Measurements from ENCODE around the gene PELI1. TPM values are rescaled to one million over a fixed set of nuclear protein-coding genes. Genes with fewer than 3 reads are reported as not detected.

Gene PELI1
- total and polyA plus RNA-seq, 2 experiments from 2014 or later, result 2.8 to 7.8 TPM

DNA sequence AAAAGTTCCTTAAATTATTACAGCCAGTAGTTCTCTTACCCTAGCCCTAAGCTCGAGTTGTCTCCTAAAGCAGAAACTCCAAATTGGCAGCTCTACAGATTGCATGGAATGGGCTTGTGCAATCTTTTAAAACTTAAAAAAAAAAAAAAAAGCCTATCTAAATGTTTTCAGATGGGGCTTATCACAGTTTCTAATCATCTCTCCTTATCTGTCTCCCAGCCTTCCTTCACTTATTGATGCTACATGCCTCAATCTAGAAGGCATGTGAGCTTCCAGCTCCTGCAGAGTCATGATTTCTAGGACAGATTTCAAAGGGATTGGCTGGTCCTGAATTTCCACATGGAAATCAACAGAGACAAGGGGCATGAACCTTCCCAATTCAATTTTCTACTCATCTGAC is 33.1 kb upstream of the PELI1 start:
- Histone ChIP-seq H3K9me2 (ENCODE audit: insufficient read depth) (no peaks in the 10 kb centered on the region), H3K79me2 (ENCODE audit: insufficient read depth) (no peaks in the 10 kb centered on the region), H3K4me2 (ENCODE audit: unreplicated experiment) (no peak overlapping the region), H3F3A (ENCODE audit: insufficient read depth) (no peaks in the 10 kb centered on the region), H3K9ac (no peak overlapping the region), H3K4me3 (no peak overlapping the region), H3K27ac (no peak overlapping the region), H3K36me3 (ENCODE audit: low read depth) (no peaks in the 10 kb centered on the region), H3K4me1 (ENCODE audit: insufficient read depth) (no peaks in the 10 kb centered on the region), H3K27me3 (replicated peaks; ENCODE audit: insufficient read depth) (no peaks in the 10 kb centered on the region), H4K20me1 (ENCODE audit: insufficient read depth) (no peaks in the 10 kb centered on the region), H2AFZ (no peak overlapping the region), H3K9me3 (ENCODE audit: low read depth) (no peaks in the 10 kb centered on the region)
- peak; percentile 46 for DNase-seq
- 0 to 9% methylated on average over 1 of the region's 1 CpG for WGBS, 2 experiments (ENCODE audit: low coverage in 1 of 2, low lambda C conversion rate in 2 of 2, missing lambda C conversion rate in 2 of 2)
- in situ Hi-C loops (cut with MboI), result no loop called here
- TF ChIP-seq EZH2phosphoT487 (IDR thresholded peaks at IDR 0.05; ENCODE audit: insufficient read depth, low read depth), result no peak
- TF ChIP-seq EZH2 (IDR thresholded peaks at IDR 0.05; ENCODE audit: insufficient read depth, poor library complexity, severe bottlenecking), result no peak

- WGBS, 2 experiments (ENCODE audit: low coverage in 1 of 2, low lambda C conversion rate in 2 of 2, missing lambda C conversion rate in 2 of 2), result 80 to 83% methylated on average over 5 of the region's 5 CpGs
- no peaks in the 10 kb centered on the region for H3K4me1 ChIP-seq (ENCODE audit: insufficient read depth)
- no peaks in the 10 kb centered on the region for H3K27me3 ChIP-seq (replicated peaks; ENCODE audit: insufficient read depth)
- DNase-seq, result no peak
- H3K36me3 ChIP-seq (ENCODE audit: low read depth), result no peaks in the 10 kb centered on the region
- no peaks in the 10 kb centered on the region for H4K20me1 ChIP-seq (ENCODE audit: insufficient read depth)
- no peak for TF ChIP-seq EZH2phosphoT487 (IDR thresholded peaks at IDR 0.05; ENCODE audit: insufficient read depth, low read depth)
- no peak for TF ChIP-seq EZH2 (IDR thresholded peaks at IDR 0.05; ENCODE audit: insufficient read depth, poor library complexity, severe bottlenecking)
- no peak overlapping the region for H3K4me3 ChIP-seq
- no peak overlapping the region for H2AFZ ChIP-seq
- H3K9ac ChIP-seq, result no peak overlapping the region
- H3K79me2 ChIP-seq (ENCODE audit: insufficient read depth), result no peaks in the 10 kb centered on the region
- H3K27ac ChIP-seq, result no peak overlapping the region
- no peaks in the 10 kb centered on the region for H3K9me2 ChIP-seq (ENCODE audit: insufficient read depth)
- no peaks in the 10 kb centered on the region for H3K9me3 ChIP-seq (ENCODE audit: low read depth)
- in situ Hi-C loops (cut with MboI), result no loop called here
- H3F3A ChIP-seq (ENCODE audit: insufficient read depth), result no peaks in the 10 kb centered on the region
- H3K4me2 ChIP-seq (ENCODE audit: unreplicated experiment), result no peak overlapping the region
These were observed 31.4 kb upstream of the PELI1 start for GRCh38 chr2:64175419-64176197.

- Histone ChIP-seq H3F3A (ENCODE audit: insufficient read depth) (no peaks in the 10 kb centered on the region), H3K36me3 (ENCODE audit: low read depth) (no peaks in the 10 kb centered on the region), H3K9me3 (ENCODE audit: low read depth) (no peaks in the 10 kb centered on the region), H3K4me1 (ENCODE audit: insufficient read depth) (no peaks in the 10 kb centered on the region), H3K4me3 (no peak overlapping the region), H4K20me1 (ENCODE audit: insufficient read depth) (no peaks in the 10 kb centered on the region), H3K4me2 (ENCODE audit: unreplicated experiment) (no peak overlapping the region), H3K27me3 (replicated peaks; ENCODE audit: insufficient read depth) (no peaks in the 10 kb centered on the region), H3K27ac (no peak overlapping the region), H2AFZ (no peak overlapping the region), H3K9ac (no peak overlapping the region), H3K9me2 (ENCODE audit: insufficient read depth) (no peaks in the 10 kb centered on the region), H3K79me2 (ENCODE audit: insufficient read depth) (no peaks in the 10 kb centered on the region)
- TF ChIP-seq EZH2 (IDR thresholded peaks at IDR 0.05; ENCODE audit: insufficient read depth, poor library complexity, severe bottlenecking) (no peak), EZH2phosphoT487 (IDR thresholded peaks at IDR 0.05; ENCODE audit: insufficient read depth, low read depth) (no peak)
- in situ Hi-C loops (cut with MboI), result no loop called here
- peak; percentile 31 for DNase-seq
- 49 to 52% methylated on average over 5 of the region's 5 CpGs for WGBS, 2 experiments (ENCODE audit: low coverage in 1 of 2, low lambda C conversion rate in 2 of 2, missing lambda C conversion rate in 2 of 2)
These were observed 29.2 kb upstream of the PELI1 start for GRCh38 chr2:64173156-64174135.

DNA sequence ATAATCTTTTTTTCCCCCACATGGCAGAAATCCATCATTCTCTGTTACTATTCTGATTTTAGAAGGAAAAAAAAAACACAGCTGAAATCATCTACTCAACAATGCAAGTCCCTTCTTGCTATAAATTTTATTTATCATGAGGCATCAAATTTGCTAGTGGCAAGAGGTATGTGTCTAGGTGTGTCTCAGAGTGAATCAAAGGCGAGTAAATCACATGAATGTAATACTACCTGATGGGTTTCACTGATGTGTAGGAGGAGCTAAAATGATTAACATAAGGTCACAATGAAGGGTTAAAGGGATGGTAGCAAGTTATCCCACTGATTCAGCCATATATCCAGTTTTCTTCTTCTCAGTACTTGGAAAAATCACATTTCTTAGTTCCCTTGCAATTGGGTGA is 24.5 kb upstream of the PELI1 start:
- H3K9me2 ChIP-seq (ENCODE audit: insufficient read depth), result no peaks in the 10 kb centered on the region
- no peak overlapping the region for H2AFZ ChIP-seq
- in situ Hi-C loops (cut with MboI), result no loop called here
- DNase-seq, result no peak
- WGBS, 2 experiments (ENCODE audit: low coverage in 1 of 2, low lambda C conversion rate in 2 of 2, missing lambda C conversion rate in 2 of 2), result 69 to 79% methylated on average over 1 of the region's 1 CpG
- TF ChIP-seq EZH2 (IDR thresholded peaks at IDR 0.05; ENCODE audit: insufficient read depth, poor library complexity, severe bottlenecking) (no peak), EZH2phosphoT487 (IDR thresholded peaks at IDR 0.05; ENCODE audit: insufficient read depth, low read depth) (no peak)
- no peaks in the 10 kb centered on the region for H3K27me3 ChIP-seq (replicated peaks; ENCODE audit: insufficient read depth)
- no peak overlapping the region for H3K4me2 ChIP-seq (ENCODE audit: unreplicated experiment)
- H3K4me3 ChIP-seq, result no peak overlapping the region
- H3K36me3 ChIP-seq (ENCODE audit: low read depth), result no peaks in the 10 kb centered on the region
- no peaks in the 10 kb centered on the region for H4K20me1 ChIP-seq (ENCODE audit: insufficient read depth)
- H3K9ac ChIP-seq, result no peak overlapping the region
- no peaks in the 10 kb centered on the region for H3K9me3 ChIP-seq (ENCODE audit: low read depth)
- H3K4me1 ChIP-seq (ENCODE audit: insufficient read depth), result peaks cover 4% of the 10 kb centered on the region; the same call in 1 of the 2 replicates
- no peaks in the 10 kb centered on the region for H3K79me2 ChIP-seq (ENCODE audit: insufficient read depth)
- H3K27ac ChIP-seq, result no peak overlapping the region
- H3F3A ChIP-seq (ENCODE audit: insufficient read depth), result 0 out of 2 replicates have a peak, but pooled peaks cover 3% of the 10 kb centered on the region

Measured in GM23248 (cell line).